GM21717 (cell line): ENCODE measurements around the gene RRM2.
"Not testable (repeated sequence)": the region's sequence is repeated elsewhere in the genome, so short reads cannot be mapped to it uniquely, and the experiment has no call there.

Experiments
- ATAC-seq: cut with Tn5 transposase; IDR thresholded peaks from one replicate; pipeline ENCODE4 v1.9.1; 2021; ENCODE audit warnings: mild to moderate bottlenecking, moderate library complexity; ENCODE audit not compliant: unreplicated experiment

The RRM2 gene

DNA sequence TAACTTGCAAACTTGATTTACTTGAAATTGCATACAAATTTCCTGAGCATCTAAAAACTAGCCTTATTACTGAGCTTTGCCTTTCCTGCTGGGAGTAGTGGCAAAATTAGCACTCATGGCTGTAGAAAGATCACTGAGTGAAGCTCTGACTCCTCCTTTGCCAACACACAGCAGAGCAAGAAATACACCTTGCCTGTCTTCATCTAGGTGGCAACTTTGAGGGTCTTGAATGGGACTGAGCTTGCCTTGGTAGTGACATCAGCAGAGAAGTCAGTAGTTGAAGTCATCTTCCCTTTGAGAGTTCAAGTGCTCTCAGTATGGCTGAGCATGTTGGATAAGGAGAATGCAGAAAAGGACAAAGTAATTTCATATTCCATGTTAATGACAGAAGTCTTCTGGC lies 5.9 kb downstream of the RRM2 start:
- no peak for ATAC-seq

DNA sequence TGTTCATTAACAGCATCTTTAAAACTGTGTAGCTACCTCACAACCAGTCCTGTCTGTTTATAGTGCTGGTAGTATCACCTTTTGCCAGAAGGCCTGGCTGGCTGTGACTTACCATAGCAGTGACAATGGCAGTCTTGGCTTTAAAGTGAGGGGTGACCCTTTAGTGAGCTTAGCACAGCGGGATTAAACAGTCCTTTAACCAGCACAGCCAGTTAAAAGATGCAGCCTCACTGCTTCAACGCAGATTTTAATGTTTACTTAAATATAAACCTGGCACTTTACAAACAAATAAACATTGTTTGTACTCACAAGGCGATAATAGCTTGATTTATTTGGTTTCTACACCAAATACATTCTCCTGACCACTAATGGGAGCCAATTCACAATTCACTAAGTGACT lies 7.0 kb downstream of the RRM2 start:
- no peak for ATAC-seq

DNA sequence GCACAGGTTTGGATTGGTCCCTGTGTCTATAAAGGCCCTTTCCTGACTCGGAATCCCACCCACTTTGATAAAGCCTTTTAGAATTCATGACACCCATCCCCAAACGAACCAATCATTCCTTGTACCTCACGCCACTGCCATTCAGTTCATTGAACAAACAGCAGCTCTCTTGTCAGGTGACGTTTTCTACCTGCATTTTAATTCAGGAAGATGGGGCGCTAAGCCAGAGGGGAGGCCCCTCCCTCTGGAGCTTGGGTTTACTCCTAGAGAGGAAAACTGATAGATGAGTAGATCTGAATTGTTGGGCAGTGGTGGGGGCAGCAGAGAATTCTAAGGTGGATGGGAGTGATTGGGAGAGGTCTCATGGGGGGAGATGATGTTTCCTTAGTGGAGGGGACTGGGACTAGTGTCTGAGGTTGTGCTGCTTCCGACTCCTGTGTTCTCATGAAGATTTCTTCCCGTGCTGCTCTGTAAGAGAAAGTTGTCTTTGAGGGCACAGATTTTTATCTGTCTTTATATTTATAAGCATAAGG lies 9.6 kb downstream of the RRM2 start:
- no peak for ATAC-seq

DNA sequence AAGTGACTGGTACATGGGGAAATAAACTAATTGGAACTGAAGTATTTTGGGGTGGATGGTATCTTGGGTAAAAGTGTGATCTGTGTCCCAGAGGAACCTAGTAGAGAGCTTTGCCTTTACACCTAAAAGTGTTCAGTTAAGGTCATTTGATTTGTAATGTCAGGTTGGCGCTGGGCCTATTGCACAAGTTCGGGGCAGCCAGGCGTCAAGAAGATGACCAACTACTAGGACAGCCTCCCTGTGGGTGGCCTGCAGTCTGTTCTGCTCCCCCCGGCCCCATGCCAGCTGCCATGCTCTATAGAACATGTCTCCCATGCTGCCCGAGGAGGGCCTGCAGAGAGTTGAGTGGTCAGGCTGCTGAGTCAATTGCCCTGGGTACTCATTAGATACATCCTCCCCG lies 10.1 kb downstream of the RRM2 start:
- ATAC-seq = no peak

DNA sequence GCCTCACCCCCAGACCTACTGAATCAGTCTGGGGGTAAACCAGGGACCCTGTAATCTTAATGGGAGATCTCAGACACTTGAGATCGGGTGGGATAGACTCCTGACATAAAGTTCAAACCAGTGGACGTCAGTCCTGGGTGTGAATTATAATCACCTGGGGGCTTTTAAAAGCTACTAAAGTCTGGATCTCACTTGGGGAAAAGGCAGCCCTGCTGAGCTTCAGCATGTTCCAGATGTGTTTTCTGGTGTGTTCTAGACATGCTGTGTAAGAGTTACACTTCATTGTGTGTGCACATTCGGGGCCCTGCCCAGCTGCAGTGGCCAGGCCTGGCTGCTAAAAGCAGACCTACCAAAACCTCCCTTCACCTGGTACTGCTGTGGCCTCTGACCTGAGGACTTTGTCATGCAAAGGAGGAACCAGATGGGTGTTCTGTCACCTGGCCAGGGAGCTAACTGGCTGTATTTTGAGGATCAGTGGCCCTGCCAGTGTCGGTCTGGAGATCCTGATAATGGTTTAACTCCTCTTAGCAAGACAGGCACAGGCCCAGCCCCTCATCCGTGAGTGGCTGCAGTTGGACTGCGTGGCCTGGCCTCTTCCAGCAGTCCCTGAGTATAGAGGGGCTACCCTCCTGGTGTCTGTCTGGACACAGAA lies 10.6 kb downstream of the RRM2 start:
- no peak for ATAC-seq

DNA sequence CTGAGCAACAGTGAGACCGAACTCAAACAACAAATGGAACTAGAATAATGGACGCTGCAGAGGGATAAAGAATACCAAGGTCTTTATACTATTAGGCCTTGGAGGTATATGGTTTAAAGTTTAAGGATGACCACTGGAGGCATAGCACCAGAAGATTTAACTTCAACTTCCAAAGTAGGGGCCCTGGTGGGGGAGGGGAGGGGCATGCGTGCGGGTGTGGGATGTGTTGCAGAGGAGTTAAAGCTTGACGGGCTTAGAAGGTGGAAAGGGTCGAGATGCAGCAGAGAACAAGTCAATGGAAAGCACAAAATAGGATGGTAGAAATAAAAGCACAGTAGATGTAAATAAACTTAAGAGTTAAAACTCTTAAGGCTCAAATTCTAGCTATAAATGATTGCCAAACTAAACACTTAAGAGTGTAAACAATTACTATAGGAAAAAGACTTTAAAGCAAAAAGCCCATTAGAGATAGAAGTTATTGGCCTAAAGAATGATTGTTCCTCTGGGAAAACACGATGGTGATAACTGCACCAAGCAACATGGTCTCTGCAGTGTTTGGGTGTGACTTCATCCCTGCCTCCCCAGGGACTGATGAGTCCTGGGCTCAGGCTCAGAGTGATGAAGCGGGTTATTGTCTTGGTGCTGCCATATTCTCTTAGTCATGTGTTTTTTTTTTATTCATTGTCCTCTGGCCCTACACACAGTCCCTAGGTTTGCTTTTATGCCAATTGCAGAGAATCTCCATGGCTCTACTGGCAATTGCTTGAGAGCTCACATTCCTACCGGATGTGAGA lies 13.0 kb downstream of the RRM2 start:
- ATAC-seq = no peak

DNA sequence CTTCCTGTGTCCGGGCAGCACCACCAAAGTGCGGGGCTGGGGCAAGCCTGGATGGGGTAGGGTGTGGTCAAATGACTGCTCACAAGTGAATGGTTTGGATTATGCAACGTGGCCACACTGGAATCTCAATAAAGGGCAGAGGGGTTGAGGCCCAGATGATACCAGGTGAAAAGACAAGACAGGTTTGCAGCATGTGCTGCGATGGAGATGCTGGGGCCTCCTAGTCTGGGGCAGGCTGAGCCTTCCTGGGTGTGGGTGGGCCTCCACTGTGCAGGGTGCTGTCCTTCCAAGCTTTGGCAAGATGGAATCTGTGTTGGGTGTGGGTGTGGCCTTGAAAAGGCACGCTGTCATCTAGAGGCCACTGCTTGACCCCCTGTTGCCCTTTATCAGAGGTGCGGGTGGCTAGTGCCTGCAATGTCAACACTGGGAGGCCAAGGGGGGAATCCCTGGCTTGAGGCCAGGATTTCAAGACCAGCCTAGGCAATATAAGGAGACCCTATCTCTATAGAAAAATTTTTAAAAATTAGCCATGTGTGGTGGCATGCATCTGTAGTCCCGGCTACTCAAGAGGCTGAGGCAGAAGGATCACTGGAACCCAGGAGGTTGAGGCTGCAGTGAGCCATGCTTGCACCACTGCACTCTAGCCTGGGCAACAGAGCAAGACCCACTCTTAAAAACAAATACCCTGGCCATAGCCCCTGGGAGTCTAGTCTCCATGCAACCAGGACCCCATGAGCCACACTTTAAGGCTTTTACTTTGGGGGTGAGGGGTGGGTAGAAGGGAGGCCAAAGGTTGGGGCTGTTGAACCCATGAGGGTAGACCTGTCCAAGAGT lies 13.8 kb downstream of the RRM2 start:
- no peak for ATAC-seq

DNA sequence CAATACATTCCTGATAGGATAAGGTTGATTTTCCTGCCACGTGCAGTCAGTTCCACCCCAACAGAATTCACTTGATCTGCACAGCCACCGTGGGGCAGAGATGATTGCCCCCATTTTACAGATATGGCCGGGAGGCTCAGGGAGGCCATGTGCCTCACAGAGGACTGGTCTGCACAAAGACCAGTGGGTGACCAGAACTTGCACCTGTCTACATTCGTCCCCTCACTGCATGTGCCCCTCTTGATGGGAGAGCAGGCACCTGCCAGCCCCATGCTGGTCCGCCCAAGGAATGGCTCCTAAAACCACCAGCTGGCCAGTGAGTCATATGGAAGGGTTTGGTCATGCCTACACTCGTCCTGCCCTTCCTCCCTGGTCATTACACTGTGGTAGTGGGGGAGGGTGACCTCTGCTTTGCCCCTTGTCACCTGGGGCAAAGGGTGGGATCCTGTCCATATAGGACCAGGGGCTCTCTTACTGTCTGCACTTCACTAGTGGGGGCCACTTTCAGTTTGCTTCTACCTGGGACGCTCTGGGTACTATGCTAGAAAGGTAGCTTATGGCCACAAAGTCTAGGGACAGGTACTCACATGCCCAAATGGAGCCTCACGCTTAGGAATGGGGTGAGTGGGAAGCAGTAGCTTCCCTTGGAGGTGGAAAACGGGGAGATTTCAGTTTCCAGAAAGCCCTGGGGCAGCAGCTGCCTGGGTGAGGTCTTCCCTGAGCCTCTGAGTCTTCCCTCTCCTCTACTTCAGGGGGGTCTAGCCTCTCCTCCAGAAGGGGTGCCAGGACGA lies 14.7 kb downstream of the RRM2 start:
- ATAC-seq = no peak

DNA sequence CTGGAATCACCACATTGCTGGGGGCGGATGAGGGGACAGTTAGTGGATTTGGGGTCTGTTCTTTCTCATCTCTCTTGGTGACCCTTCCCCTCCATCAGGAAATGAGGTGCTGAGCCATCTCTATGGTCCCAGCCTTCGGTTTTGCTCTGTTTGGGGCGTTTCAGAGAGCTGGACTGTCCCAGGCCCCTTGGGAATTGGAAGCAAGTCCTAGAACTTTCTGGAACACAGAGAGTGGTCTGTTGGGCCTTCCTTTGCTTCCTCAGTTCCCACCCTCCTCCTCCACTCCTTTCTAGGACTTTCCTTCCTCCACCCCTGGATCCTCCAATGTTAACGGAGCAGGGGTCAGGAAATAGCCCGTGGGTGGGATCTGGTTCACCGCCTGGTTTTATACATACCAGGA lies 17.0 kb downstream of the RRM2 start:
- no peak for ATAC-seq

DNA sequence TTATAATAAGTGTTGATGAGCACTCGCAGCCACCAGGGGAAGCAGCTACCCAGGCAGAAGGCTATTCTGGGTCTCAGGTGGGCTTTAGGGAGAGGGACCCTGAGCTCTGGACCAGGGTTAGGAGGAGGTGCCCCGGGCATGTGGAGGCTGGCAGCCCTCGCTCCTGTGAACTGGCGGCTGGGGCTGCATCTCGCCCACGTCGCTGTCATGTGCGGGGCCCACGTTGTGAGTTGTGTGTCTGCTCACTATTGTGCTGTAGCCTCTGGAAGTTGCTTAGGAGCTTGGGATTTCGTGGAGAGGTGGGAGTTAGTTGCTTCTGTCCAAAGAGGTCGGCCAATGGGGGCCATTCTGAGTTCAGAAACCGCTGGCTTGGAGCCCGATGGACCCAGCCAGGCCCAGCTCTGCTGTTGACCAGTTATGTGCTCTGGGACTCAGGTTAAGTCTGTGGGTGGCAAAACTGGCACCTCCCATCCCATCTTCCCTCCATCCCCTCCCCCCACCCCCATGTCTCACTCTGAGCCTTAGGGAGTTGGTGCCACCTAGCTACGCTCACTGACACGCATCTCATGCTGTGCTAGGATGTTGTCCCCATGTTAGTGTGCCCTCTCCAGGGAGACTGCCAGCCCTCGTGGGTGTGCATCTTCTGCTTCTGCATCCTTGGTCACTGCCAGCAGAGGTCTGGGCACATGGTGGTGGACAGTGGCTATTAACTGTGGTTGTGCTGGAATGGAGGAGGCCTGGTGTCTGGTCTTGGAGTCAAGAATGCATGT lies 18.5 kb downstream of the RRM2 start:
- no peak for ATAC-seq

DNA sequence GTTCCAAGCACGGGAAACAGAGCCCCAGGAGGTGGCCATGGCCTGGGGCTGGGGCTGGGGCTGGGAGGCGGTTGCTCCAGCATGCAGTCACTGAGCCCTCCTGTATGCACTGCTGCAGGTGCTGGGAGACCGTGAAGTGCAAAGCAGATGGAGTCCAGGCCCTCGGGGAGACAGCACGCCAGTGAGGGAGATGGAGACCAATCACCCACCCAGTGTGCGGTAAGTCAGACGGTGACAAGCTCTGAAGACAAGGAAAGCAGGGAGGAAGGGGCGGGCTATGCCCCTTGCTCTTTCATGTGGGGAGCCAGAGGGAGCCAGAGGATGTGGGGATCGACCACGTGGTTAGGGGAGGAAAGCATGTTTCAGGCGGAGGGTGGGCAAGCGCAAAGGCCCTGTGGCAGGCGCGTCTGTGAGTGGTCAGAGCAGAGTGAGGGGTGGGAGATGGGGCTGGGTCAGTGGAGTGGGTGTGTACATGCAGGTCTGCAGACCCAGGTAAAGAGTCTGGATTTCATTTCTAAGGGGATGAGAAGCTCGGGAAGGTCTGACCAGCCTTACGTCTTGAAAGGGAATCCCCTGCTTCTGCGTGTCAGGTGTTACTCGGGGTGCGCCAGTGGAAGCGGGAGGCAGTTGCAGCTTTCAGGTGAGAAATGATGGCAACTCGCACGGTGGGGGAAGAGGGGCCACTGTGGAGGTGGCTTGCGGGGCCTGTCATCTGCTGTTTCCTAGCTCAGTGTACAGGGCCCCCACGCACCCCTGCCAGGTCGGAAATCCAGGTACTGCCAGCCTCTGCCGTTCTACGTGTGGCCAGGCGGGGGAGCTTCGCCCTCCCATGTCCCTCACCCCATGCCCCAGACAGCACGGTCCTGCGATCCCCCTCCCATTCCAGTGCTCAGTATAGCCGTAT lies 19.4 kb downstream of the RRM2 start:
- no peak for ATAC-seq

DNA sequence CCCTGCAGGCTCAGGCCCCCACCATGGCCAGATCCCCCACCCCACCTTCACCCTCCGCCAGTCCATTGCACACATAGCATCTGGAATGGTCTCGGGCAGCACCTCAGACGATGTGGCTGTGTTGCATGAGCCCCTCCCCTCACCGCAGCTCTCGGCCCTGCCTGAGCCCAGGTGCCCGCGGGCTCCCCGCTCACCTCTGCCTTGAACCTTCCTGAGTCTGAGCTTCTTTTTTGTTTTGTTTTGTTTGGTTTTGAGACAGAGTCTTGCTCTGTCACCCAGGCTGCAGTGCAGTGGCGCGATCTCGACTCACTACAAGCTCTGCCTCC lies 20.1 kb downstream of the RRM2 start:
- ATAC-seq = no peak

DNA sequence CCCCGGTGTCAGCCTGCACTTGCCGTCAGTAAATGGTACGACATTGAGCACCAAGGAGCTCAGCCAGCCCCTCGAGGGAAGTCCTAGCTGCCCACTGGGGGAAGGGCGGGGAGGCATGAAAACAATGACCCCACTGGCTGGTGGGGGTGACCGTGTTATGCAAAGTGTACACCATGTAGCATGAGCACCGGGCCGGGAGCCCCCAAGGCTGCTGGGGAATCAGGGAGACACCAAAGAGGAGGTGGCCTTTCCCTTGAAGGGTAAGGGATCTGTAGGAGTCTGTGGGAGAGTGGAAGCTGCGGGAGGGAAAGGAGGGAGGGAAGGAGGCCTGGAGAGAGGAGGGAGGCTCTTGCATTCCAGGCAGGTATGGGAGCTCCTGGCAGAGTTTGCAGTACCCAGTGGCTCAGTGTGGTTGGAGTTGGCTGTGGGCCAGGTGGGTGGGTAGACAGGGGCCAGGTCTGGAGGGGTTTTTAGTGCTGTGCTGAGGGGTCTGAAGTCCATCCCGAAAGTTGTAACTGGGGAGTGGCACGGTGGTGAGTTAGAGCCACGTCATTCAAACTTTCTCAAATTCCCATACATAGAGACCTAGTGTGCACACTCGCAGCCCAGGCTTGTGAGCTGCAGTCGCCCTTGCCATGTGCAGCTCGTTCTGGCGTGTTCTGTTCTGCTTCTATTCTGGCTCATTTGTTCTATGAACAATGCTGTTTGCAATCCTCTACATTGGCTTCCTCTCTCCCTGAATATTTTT lies 22.4 kb downstream of the RRM2 start:
- no peak for ATAC-seq

DNA sequence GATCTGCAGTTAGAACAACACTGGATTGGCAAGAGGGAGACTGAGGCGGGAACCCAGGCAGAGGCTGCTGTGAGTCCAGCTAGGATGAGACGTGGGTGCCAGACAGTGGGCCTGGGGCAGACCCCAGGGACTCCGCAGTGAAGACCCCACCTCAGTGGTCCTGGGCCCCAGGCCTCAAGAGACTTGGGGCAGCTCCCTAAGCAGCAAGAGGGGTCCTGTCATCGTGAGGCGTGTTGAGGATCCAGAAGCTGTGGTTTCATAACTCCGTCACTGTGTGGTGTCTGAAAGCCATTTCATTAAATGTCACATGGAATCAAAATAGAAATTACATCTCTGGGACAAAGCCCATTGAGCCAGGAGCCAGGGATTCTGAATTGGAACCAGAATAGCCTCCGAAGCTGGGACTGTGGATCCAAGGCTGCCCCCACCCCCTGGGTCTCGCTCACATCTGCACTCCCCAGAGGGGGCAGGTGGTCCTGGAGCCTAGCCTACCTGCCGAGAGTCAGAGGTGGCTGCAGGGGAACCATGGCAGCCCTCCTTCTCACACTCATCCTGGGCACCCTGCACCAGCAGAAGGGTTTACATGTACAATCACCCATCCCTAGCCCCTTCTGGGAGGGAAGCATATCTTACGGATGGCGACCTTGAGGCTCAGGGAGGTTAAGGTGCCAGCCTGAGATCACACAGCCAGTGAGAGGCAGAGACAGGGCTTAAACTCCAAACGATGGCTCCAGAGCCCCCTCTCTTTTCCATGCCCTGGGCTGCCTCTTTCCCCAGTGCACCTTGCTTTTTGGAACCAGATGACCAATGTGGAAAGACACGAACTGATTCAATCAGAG lies 23.2 kb downstream of the RRM2 start:
- no peak for ATAC-seq

DNA sequence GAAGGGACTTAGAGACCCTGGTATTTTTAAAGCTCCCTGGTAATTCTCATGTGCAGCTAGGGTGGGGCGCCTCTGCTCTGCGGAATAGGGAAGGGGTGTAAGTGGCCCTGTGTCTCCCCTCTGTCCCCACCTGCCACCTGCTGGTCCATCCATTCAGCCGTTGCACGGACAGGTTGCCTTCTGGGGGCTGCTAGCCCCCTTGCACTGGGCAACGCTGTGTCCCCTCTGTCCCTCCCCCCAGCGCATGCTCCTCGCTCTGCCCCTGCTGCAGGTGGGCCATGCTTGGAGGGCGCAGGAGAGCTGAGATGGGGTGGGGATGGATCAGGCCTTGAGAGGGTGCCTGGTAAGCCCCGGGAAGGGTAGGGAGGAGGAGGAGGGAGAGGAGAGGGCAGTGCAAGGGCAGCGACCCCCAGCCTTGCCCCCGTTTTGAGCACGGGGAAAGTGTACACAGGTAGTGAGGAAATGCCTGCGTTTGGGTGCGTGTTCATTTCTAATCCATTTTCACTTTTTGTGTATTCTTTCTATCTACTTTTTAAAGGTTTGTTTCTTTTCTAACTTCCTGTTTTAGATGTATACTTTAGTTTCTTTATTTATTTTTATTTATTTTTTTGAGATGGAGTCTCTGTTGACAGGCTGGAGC lies 23.9 kb downstream of the RRM2 start:
- no peak for ATAC-seq

DNA sequence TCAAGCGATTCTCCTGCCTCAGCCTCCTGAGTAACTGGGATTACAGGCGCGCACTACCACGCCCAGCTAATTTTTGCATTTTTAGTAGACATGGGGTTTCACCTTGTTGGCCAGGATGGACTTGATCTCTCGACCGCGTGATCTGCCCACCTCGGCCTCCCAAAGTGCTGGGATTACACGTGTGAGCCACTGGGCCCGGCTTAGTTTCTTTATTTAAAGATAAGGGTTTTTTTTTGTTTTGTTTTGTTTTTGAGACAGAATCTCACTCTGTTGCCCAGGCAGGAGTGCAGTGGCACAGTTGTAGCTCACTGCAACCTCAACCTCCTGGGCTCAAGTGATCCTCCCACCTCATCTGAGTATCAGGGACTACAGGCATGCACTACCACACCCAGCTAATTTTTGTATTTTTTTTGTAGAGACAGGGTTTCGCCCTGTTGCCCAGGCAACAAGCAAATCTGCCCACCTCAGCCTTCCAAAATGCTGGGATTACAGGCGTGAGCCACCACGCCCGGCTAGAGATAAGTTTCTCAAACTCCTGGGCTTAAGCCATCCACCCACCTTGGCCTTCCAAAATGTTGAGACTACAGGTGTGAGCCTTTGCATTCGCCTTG lies 24.6 kb downstream of the RRM2 start:
- ATAC-seq = not testable (repeated sequence)

DNA sequence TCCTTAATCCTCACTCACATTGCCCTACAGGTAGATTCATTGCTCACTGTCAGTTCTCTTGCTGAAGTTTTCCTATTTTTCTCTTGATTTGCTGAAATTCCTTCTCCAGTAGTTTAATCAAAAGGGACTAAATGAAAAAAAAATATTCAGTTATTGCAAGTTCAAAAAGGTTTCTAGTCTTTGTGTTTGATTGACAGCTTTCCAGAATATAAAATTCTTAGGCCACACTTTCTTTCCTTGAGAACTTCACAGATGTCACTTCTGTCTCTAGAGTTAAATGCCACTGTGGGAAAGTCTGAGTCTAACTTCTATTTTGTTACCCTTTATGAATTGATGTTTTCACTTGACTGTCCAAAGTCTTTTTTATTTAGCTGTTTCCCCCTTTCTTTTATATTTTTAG lies 25.7 kb downstream of the RRM2 start:
- no peak for ATAC-seq
